Fibroblast of skin of left biceps (primary cell): Measurements from ENCODE around the gene CD101.

ENCODE experiments used
- DNase-seq, 2 experiments: peaks; one replicate each; pipeline ENCODE4 v3.0.0-alpha.2; 2013; ENCODE audit warnings: low read depth in 2 of 2

Gene CD101

GRCh38 chr1:117054068-117054467 lies 52.5 kb downstream of the CD101 start:
- DNase-seq = no peak

GRCh38 chr1:117058810-117059209 lies 57.2 kb downstream of the CD101 start:
- no peak for DNase-seq

GRCh38 chr1:117059334-117059677 lies 57.7 kb downstream of the CD101 start:
- DNase-seq = no peak

- DNase-seq = peak; percentile 93
Observed at GRCh38 chr1:117059678-117060440, 58.3 kb downstream of the CD101 start, which contains the start of gene TTF2. TSS of gene TTF2 (plus strand) at chr1:117060326. CDS start at chr1:117060347, 21 bp downstream.

GRCh38 chr1:117060441-117061317 lies 59.1 kb downstream of the CD101 start:
- DNase-seq = no peak

GRCh38 chr1:117061986-117062415 lies 60.4 kb downstream of the CD101 start:
- DNase-seq = no peak

- DNase-seq = no peak
Observed at GRCh38 chr1:117066367-117066766, 64.8 kb downstream of the CD101 start.

- DNase-seq = no peak
Observed at GRCh38 chr1:117067533-117068370, 66.2 kb downstream of the CD101 start.

- no peak for DNase-seq
Observed at GRCh38 chr1:117068580-117068979, 67.0 kb downstream of the CD101 start.

- no peak for DNase-seq
Observed at GRCh38 chr1:117069220-117069844, 67.8 kb downstream of the CD101 start.

GRCh38 chr1:117070124-117070523 lies 68.6 kb downstream of the CD101 start:
- peak in 1 of 2 experiments; percentile 27 for DNase-seq

GRCh38 chr1:117076648-117077047 lies 75.1 kb downstream of the CD101 start:
- DNase-seq = no peak

- peak; percentile 41 to 50 for DNase-seq
Observed at GRCh38 chr1:117077267-117077666, 75.7 kb downstream of the CD101 start.

- DNase-seq = no peak
Observed at GRCh38 chr1:117079737-117080136, 78.2 kb downstream of the CD101 start.

GRCh38 chr1:117084231-117084630 lies 82.7 kb downstream of the CD101 start:
- DNase-seq = no peak
